Activated CD8-positive, alpha-beta T cell treated with anti-CD3 and anti-CD28 coated beads, Interleukin-2, amount 10 ng/mL, durations not matched to agents 7 days and 5 days (primary cell): Measurements from ENCODE around the gene SPRYD3. TPM values are rescaled to one million over a fixed set of nuclear protein-coding genes. Genes with fewer than 3 reads are reported as not detected.

ENCODE experiments used
- ATAC-seq: fragments of 150-1000 bp; cut with Tn5 transposase; one replicate; pipeline ENCODE4 v1.10.0; 2021; ENCODE audit warnings: moderate library complexity
- CTCF ChIA-PET: fragments of 350-600 bp; sonication (Branson Sonifier 250); formaldehyde crosslinking; loops from one replicate; lab custom pipeline; 2021; ENCODE audit warnings: antibody characterized with exemption; lab: Charles Lee
- POLR2A ChIA-PET: fragments of 350-600 bp; sonication (Branson Sonifier 250); formaldehyde crosslinking; loops from one replicate; lab custom pipeline; 2021; ENCODE audit warnings: antibody characterized with exemption; lab: Charles Lee
- DNase-seq: peaks from one replicate; pipeline ENCODE4 v3.0.0-alpha.2; 2020
- H3K27ac Mint-ChIP-seq: one replicate; pipeline ENCODE4 v1.8.0; 2021; ENCODE audit warnings: mild to moderate bottlenecking, mixed read lengths
- H3K27me3 Mint-ChIP-seq: one replicate; pipeline ENCODE4 v1.8.0; 2021; ENCODE audit warnings: low read depth, mixed read lengths
- H3K36me3 Mint-ChIP-seq: one replicate; pipeline ENCODE4 v1.8.0; 2021; ENCODE audit warnings: low read depth, mixed read lengths
- H3K4me1 Mint-ChIP-seq: one replicate; pipeline ENCODE4 v1.8.0; 2021; ENCODE audit warnings: low read depth, mixed read lengths
- H3K4me3 Mint-ChIP-seq: one replicate; pipeline ENCODE4 v1.8.0; 2021; ENCODE audit warnings: mild to moderate bottlenecking, mixed read lengths
- H3K9me3 Mint-ChIP-seq: one replicate; pipeline ENCODE4 v1.8.0; 2022; ENCODE audit warnings: mixed read lengths; ENCODE audit not compliant: insufficient read depth
- total RNA-seq, 2 experiments: library from RNA; stranded (reverse); gene quantifications; one replicate each; pipeline ENCODE4 v1.2.3, GENCODE V29; 2021

The SPRYD3 gene, protein sequence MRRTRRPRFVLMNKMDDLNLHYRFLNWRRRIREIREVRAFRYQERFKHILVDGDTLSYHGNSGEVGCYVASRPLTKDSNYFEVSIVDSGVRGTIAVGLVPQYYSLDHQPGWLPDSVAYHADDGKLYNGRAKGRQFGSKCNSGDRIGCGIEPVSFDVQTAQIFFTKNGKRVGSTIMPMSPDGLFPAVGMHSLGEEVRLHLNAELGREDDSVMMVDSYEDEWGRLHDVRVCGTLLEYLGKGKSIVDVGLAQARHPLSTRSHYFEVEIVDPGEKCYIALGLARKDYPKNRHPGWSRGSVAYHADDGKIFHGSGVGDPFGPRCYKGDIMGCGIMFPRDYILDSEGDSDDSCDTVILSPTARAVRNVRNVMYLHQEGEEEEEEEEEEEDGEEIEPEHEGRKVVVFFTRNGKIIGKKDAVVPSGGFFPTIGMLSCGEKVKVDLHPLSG
- total RNA-seq: 10 to 100 TPM; 27.2 to 31.2 TPM

DNA sequence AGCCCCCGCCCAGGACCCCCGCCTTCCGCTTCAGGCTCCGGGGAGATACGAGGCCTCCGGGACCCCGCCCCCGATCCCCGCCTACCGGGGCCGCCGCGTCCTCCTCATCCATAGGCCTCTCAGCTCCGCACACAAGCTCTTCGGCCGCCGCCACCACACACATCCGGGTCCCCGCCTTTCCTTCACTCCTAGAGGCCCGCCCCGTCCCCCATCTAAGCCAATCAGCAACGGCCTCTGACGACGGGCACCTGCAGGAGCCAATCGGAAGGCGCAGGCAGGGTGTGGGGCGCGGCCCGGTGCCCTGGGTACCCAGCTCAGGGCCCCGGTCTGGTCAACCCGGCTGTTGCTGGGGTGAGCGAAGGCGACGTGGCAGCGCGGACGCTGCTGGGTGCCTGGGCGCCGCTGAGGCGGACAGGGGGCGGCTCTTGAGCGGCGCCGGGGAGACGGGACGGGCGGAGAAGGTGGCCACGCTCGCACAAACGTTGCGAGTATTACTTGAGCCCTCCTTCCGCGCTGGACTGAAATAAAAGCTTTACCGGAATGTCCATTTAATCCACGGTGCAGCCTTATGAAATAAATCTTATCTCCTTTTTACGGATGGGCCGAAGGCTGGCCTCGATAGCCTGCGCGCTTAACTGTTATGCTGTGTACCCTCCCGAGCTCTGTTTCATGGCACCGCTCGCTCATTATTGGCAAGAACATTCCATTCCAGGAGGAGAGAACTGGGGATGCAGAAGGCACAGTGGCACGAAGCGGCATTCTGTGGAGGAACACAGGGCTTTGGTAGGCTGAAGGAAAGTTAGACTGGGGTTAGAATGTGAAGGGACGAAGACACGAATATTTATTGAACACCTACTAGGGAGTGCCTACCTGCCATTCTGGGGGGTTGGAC lies at the start of gene SPRYD3:
SPRYD3 (minus strand) TSS at position 165 of the 892 bp plus-strand sequence; CDS start at position 108, 57 bp downstream.
- peaks cover 28% of the 10 kb centered on the region for H3K4me1 Mint-ChIP-seq
- no peaks in the 10 kb centered on the region for H3K27me3 Mint-ChIP-seq
- peak within 1 kb of the TSS; percentile 93 for H3K27ac Mint-ChIP-seq
- ChIA-PET CTCF (interaction anchor here (0.9 to 14.0 kb wide), 14 partner anchors 8 to 242 kb away, joined by 3 to 170 read pairs (median 5); partner anchors contain the start of genes AAAS, IGFBP6 and SOAT2), POLR2A (interaction anchor here (0.7 to 2.7 kb wide), 8 partner anchors 14 to 72 kb away, joined by 3 to 20 read pairs (median 4); partner anchors contain the start of gene SOAT2)
- H3K4me3 Mint-ChIP-seq: peak within 1 kb of the TSS; percentile 89
- H3K9me3 Mint-ChIP-seq: no peaks in the 10 kb centered on the region
- H3K36me3 Mint-ChIP-seq: peaks cover 27% of the 10 kb centered on the region
- ATAC-seq: peak; percentile 99
- DNase-seq: peak; percentile 97

DNA sequence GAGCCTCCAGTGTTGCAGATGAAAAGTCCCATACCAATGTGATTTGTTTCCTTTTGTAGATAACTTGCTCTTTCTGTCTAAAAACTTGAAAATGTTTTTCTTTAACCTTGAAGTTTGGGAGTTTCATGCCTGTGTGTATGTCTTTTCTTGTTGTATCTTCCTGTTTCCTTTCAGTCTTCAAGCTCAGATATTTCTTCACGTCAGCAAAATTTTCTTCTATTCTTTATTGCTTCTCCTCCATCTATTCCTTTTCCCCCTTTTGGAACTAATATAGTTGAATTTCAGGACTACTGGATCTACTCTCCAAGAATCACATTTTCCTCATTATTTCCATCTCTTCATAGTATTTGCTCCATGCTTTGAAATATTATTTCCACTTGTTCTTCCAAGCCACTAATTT lies 48.0 kb upstream of the SPRYD3 start:
- no peaks in the 10 kb centered on the region for H3K9me3 Mint-ChIP-seq
- no peak for DNase-seq
- POLR2A ChIA-PET: no interaction called here
- no peak overlapping the region for H3K4me3 Mint-ChIP-seq
- peaks cover 3% of the 10 kb centered on the region for H3K4me1 Mint-ChIP-seq
- H3K36me3 Mint-ChIP-seq: peaks cover 8% of the 10 kb centered on the region
- no peak for ATAC-seq
- H3K27ac Mint-ChIP-seq: no peak overlapping the region
- H3K27me3 Mint-ChIP-seq: peaks cover 3% of the 10 kb centered on the region
- CTCF ChIA-PET: interaction anchor here (0.5 kb wide), 1 partner anchor 183 kb away, joined by 3 read pairs; no protein-coding TSS in a partner anchor

DNA sequence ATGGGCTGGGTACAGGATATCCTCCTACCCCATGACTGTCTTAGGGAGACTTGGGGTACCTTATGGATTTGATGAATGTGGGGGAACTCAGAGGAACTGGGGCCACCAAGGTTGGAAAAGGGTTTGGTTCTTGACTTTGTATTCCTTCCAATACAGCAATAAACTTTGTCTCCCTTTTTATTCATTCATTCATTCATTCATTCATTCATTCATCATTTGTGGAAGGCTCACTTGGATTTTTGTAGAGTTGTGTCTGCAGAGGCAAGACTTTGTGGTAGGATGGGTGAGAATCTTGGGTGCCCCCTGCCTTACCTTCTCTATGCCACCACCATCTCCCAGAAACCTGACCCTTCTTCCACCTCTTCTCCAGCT lies 45.1 kb upstream of the SPRYD3 start:
- CTCF ChIA-PET: interaction anchor here (1.1 kb wide), 1 partner anchor 59 kb away, joined by 3 read pairs; no protein-coding TSS in a partner anchor
- Mint-ChIP-seq H3K27ac (no peak overlapping the region), H3K27me3 (peaks cover 3% of the 10 kb centered on the region), H3K9me3 (no peaks in the 10 kb centered on the region), H3K4me3 (no peak overlapping the region), H3K36me3 (peaks cover 8% of the 10 kb centered on the region), H3K4me1 (peaks cover 3% of the 10 kb centered on the region)
- POLR2A ChIA-PET: no interaction called here
- ATAC-seq: no peak
- DNase-seq: no peak

DNA sequence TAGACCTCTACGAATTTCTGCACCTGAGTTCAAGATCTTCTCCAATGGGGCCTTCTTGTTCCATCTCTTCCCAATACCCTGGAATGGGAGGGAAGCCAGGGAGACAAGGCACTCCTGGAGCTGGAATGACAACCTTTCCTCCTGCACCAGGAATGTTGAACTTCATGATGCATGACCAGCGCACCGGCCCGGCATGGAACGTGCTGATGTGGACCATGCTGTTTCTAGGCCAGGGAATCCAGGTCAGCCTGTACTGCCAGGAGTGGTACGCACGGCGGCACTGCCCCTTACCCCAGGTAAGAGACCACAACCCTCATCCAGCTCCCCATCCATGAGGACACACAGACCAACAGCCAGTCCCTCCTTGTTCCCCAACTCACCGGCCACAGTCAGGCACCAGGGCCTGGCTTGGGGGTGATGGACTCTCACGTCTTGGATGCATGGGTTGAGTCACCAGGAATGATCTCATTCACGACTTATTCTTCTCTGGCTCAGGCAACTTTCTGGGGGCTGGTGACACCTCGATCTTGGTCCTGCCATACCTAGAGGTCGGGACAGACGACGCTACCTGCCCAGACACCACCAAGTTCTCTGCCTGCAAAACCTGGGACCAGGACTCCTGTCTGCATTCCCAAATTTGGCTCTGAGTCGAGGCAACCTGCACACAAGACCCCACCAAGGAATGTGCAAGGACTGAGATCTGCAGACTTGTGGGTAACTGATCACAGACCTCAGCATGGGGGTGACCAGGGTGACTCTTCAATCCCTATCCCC lies 44.6 kb upstream of the SPRYD3 start:
- ATAC-seq (no peak), DNase-seq (no peak)
- peaks cover 3% of the 10 kb centered on the region for H3K4me1 Mint-ChIP-seq
- peaks cover 8% of the 10 kb centered on the region for H3K36me3 Mint-ChIP-seq
- no peaks in the 10 kb centered on the region for H3K9me3 Mint-ChIP-seq
- ChIA-PET POLR2A (no interaction called here), CTCF (interaction anchor here (1.1 kb wide), 1 partner anchor 58 kb away, joined by 3 read pairs; no protein-coding TSS in a partner anchor)
- peaks cover 3% of the 10 kb centered on the region for H3K27me3 Mint-ChIP-seq
- H3K4me3 Mint-ChIP-seq: no peak overlapping the region
- no peak overlapping the region for H3K27ac Mint-ChIP-seq

DNA sequence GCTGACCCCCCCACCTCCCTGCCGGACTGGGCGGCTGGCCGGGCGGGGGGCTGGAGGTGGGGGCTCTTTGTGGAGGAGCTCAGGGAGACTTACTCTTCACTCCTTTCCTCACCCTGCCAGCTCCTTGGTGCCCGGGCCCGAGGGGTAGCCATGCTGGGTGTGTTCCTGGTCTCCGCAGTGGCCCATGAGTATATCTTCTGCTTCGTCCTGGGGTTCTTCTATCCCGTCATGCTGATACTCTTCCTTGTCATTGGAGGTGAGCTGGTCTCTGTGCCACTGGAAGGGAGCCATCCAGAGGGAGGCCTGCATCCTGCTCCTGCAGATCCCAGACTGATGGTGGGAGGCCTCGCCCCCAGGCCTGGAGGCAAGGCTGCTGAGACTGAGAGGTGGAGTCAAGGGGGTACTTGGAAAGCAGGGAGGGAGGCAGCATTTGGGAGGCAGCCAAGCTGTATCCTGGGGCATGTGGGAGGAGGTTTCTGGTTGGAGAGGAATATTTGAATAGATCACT lies 43.8 kb upstream of the SPRYD3 start:
- POLR2A ChIA-PET: no interaction called here

DNA sequence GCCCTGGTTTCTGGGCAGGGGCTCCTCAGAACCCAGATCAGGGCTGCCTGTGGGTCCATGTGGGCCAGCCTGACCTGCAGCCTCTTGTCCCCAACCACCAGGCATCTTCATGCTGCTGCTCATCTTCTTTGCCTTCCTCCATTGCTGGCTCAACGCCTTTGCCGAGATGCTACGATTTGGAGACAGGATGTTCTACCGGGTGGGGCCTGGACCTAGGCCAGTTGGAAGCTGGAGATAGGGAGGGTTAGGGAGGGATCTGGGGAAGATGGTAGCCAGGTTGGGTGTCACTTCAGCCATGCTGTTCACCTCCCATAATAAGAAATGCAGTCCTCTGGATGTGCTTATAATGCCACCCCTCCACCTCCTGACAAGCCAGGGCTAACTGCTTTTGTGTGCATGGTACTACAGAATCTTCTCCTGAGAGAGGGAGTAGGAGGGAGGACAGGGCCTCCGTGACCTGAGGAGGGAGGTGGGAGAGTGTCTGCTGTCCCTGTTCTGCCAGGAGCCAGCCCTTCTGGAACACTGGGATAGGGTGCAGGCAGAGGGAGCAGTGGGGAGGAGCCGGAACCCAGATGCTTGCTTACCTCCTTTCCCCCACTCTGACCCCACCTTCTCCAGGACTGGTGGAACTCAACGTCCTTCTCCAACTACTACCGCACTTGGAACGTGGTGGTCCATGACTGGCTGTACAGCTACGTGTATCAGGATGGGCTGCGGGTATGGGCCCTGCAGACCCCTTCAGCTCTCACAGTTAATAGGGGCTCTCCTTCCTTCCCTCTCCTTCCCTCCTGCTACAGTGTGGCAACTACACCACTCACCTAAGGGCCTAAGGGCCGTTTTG lies 41.7 kb upstream of the SPRYD3 start:
- H3K36me3 Mint-ChIP-seq: peaks cover 8% of the 10 kb centered on the region
- no peaks in the 10 kb centered on the region for H3K27me3 Mint-ChIP-seq
- ChIA-PET CTCF (no interaction called here), POLR2A (no interaction called here)
- DNase-seq: no peak
- no peaks in the 10 kb centered on the region for H3K4me1 Mint-ChIP-seq
- no peak for ATAC-seq
- no peak overlapping the region for H3K27ac Mint-ChIP-seq
- no peaks in the 10 kb centered on the region for H3K9me3 Mint-ChIP-seq
- H3K4me3 Mint-ChIP-seq: no peak overlapping the region

More for the DNA sequence above, 43.8 kb upstream of the SPRYD3 start:
- H3K4me3 Mint-ChIP-seq: no peak overlapping the region
- H3K4me1 Mint-ChIP-seq: peaks cover 3% of the 10 kb centered on the region
- H3K27me3 Mint-ChIP-seq: peaks cover 3% of the 10 kb centered on the region
- ATAC-seq (no peak), DNase-seq (no peak)
- peak overlapping the region; percentile 69 for H3K27ac Mint-ChIP-seq
- H3K9me3 Mint-ChIP-seq: no peaks in the 10 kb centered on the region
- CTCF ChIA-PET: no interaction called here
- H3K36me3 Mint-ChIP-seq: peaks cover 8% of the 10 kb centered on the region

DNA sequence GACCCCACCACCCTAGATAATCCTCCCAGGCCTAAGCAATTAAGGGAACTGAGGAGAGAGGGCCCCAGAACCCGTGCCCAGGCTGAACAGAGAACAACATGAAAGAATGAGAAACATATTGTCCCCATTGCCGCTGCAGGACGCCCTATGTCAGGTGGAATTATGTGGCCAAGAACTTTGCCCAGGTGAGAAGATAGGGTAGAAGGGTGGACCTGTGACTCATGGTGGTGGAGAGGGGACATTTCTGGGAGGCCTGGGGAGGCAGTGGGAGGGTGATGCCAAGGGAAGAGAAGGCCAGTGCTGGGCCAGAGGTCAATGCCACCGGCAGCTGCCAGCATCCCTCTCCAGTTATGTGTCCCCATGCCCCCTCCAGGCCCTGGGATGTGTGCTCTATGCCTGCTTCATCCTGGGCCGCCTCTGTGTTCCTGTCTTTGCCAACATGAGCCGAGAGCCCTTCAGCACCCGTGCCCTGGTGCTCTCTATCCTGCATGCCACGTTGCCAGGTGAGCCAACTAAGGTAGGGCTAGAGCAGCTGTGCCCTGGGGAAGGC lies 39.6 kb upstream of the SPRYD3 start:
- no peak for DNase-seq
- CTCF ChIA-PET: no interaction called here
- Mint-ChIP-seq H3K27ac (no peak overlapping the region), H3K36me3 (no peaks in the 10 kb centered on the region), H3K4me1 (no peaks in the 10 kb centered on the region), H3K9me3 (no peaks in the 10 kb centered on the region), H3K27me3 (no peaks in the 10 kb centered on the region), H3K4me3 (no peak overlapping the region)
- ATAC-seq: no peak
- POLR2A ChIA-PET: no interaction called here

DNA sequence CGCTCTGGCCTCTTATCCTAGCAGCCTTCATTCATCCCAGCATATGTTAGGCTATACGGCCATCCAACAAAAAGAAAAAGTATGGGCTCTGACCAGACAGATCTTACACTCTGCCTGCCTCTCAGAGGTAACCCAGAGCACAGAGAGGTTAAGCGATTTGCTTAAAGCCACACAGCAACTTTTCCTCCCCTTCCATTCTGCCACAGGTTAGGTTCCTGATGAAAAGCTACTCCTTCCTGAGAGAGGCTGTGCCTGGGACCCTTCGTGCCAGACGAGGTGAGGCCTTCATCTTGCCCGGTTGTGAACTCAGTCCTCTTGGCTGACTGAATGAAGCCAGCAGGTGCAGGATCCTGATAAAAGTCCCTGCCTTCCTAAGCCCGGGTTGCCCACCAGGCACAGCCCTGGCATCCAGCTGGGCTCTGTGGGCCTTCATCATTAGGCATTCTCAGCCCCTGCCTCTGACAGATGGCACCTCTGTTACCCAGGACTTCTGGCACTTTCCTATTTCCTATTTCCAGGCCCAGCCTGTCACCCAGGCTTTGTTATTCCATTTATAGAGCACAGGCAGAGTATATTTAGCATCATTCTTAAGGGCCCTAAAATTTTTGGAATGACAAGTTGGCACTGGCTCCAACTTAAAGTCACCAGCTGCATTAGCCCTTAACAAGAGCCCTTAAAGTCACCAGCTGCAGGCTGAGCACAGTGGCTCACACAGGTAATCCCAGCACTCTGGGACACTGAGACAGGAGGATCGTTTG lies 36.9 kb upstream of the SPRYD3 start:
- no peaks in the 10 kb centered on the region for H3K9me3 Mint-ChIP-seq
- no peak overlapping the region for H3K27ac Mint-ChIP-seq
- no peaks in the 10 kb centered on the region for H3K36me3 Mint-ChIP-seq
- DNase-seq: no peak
- no peak for ATAC-seq
- POLR2A ChIA-PET: no interaction called here
- CTCF ChIA-PET: interaction anchor here (1.2 kb wide), 1 partner anchor 50 kb away, joined by 3 read pairs; no protein-coding TSS in a partner anchor
- H3K4me1 Mint-ChIP-seq: no peaks in the 10 kb centered on the region
- H3K4me3 Mint-ChIP-seq: no peak overlapping the region
- no peaks in the 10 kb centered on the region for H3K27me3 Mint-ChIP-seq

DNA sequence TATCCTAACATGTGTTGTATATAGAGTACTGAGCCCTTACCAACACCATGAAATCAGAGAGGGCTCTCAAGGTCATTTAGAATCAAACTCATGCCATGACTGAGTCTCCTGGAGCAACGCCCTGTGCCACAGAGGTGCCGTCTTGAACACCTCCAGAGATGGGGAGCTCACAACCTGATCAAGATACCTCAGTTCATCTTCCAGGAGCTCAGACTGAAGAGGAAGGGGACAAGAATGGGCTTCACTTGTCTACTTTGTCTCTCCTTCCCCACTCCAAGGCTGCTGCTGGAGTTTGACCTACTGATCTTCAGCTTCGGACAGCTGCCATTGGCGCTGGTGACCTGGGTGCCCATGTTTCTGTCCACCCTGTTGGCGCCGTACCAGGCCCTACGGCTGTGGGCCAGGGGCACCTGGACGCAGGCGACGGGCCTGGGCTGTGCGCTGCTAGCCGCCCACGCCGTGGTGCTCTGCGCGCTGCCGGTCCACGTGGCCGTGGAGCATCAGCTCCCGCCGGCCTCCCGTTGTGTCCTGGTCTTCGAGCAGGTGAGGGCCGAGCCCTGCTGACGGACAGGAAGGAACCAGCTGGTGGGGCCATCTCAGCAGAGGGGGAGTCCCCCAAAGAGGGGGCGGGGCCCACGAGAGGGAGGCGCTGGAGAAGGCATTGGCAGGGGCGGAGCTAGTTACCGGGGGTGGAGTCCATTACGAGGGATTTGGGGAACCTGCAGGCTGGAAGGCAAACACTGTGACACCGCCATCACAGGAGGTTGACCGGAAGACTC lies 36.1 kb upstream of the SPRYD3 start:
- POLR2A ChIA-PET: no interaction called here
- no peak overlapping the region for H3K4me3 Mint-ChIP-seq
- no peaks in the 10 kb centered on the region for H3K36me3 Mint-ChIP-seq
- H3K27ac Mint-ChIP-seq: no peak overlapping the region
- ATAC-seq: no peak
- DNase-seq: no peak
- no peaks in the 10 kb centered on the region for H3K27me3 Mint-ChIP-seq
- H3K4me1 Mint-ChIP-seq: no peaks in the 10 kb centered on the region
- CTCF ChIA-PET: interaction anchor here (1.2 kb wide), 1 partner anchor 49 kb away, joined by 3 read pairs; no protein-coding TSS in a partner anchor
- no peaks in the 10 kb centered on the region for H3K9me3 Mint-ChIP-seq
